Activated CD8-positive, alpha-beta memory T cell treated with anti-CD3 and anti-CD28 coated beads, Interleukin-2, amount 50 U/mL, for 1 hour (primary cell): Measurements from ENCODE around the gene CLASP2.
"Not testable (repeated sequence)": the region's sequence is repeated elsewhere in the genome, so short reads cannot be mapped to it uniquely, and the experiment has no call there.

Source experiments
- DNase-seq: peaks from one replicate; pipeline ENCODE4 v3.0.0-alpha.2; 2020; ENCODE audit errors: extremely low read depth

CLASP2 gene

GRCh38 chr3:33687406-33688010, 30.5 kb downstream of the CLASP2 start:
- no peak for DNase-seq

- DNase-seq: no peak
Measured at GRCh38 chr3:33682770-33683169, 35.3 kb downstream of the CLASP2 start.

- no peak for DNase-seq
Measured at GRCh38 chr3:33681667-33682066, 36.4 kb downstream of the CLASP2 start.

GRCh38 chr3:33678073-33678472, 40.0 kb downstream of the CLASP2 start:
- no peak for DNase-seq

- not testable (repeated sequence) for DNase-seq
Measured at GRCh38 chr3:33673436-33673835, 44.6 kb downstream of the CLASP2 start.

- DNase-seq: no peak
Measured at GRCh38 chr3:33668618-33669017, 49.4 kb downstream of the CLASP2 start.

- no peak for DNase-seq
Measured at GRCh38 chr3:33665294-33665693, 52.8 kb downstream of the CLASP2 start.

GRCh38 chr3:33664195-33664594, 53.9 kb downstream of the CLASP2 start:
- no peak for DNase-seq

GRCh38 chr3:33663042-33663441, 55.0 kb downstream of the CLASP2 start:
- DNase-seq: no peak

- DNase-seq: no peak
Measured at GRCh38 chr3:33659856-33660434, 58.1 kb downstream of the CLASP2 start.

GRCh38 chr3:33658991-33659848, 58.8 kb downstream of the CLASP2 start:
- no peak for DNase-seq

- no peak for DNase-seq
Measured at GRCh38 chr3:33658621-33658990, 59.4 kb downstream of the CLASP2 start.

- DNase-seq: no peak
Measured at GRCh38 chr3:33658039-33658438, 60.0 kb downstream of the CLASP2 start.

GRCh38 chr3:33652736-33653135, 65.3 kb downstream of the CLASP2 start:
- no peak for DNase-seq

- not testable (repeated sequence) for DNase-seq
Measured at GRCh38 chr3:33651101-33651500, 67.0 kb downstream of the CLASP2 start.

GRCh38 chr3:33650495-33650894, 67.6 kb downstream of the CLASP2 start:
- no peak for DNase-seq

- no peak for DNase-seq
Measured at GRCh38 chr3:33648793-33649192, 69.3 kb downstream of the CLASP2 start.

GRCh38 chr3:33646406-33646805, 71.6 kb downstream of the CLASP2 start:
- DNase-seq: no peak

GRCh38 chr3:33645060-33645647, 72.9 kb downstream of the CLASP2 start:
- DNase-seq: no peak

GRCh38 chr3:33644582-33644981, 73.5 kb downstream of the CLASP2 start:
- no peak for DNase-seq

- DNase-seq: no peak
Measured at GRCh38 chr3:33642806-33643205, 75.2 kb downstream of the CLASP2 start.

- no peak for DNase-seq
Measured at GRCh38 chr3:33639889-33640288, 78.2 kb downstream of the CLASP2 start.

GRCh38 chr3:33637482-33637881, 80.6 kb downstream of the CLASP2 start:
- no peak for DNase-seq
